Measurements from ENCODE around the gene SMC1B. TPM values are rescaled to one million over a fixed set of nuclear protein-coding genes. Genes with fewer than 3 reads are reported as not detected.

SMC1B gene
- total RNA-seq, 2 donors from 2014 or later = not detected

GRCh38 chr22:45335854-45336522 lies 77.4 kb downstream of the SMC1B start:
- ATAC-seq (ENCODE audit: insufficient number of reproducible peaks, low FRiP score, low read depth) (no peak), DNase-seq (ENCODE audit: low spot score) (no peak)
- Histone ChIP-seq H3K27ac (peak overlapping the region; percentile 59 to 78), H3K4me3 (no peak overlapping the region), H3K4me1 (ENCODE audit: control insufficient read depth in 1 of 2, low read depth in 2 of 2) (peaks cover 20 to 47% of the 10 kb centered on the region in 2 donors), H3K36me3 (peaks cover 16% of the 10 kb centered on the region), H3K27me3 (replicated peaks; ENCODE audit: insufficient read depth) (no peaks in the 10 kb centered on the region), H3K9me3 (no peaks in the 10 kb centered on the region)
- TF ChIP-seq, protein P1, sequence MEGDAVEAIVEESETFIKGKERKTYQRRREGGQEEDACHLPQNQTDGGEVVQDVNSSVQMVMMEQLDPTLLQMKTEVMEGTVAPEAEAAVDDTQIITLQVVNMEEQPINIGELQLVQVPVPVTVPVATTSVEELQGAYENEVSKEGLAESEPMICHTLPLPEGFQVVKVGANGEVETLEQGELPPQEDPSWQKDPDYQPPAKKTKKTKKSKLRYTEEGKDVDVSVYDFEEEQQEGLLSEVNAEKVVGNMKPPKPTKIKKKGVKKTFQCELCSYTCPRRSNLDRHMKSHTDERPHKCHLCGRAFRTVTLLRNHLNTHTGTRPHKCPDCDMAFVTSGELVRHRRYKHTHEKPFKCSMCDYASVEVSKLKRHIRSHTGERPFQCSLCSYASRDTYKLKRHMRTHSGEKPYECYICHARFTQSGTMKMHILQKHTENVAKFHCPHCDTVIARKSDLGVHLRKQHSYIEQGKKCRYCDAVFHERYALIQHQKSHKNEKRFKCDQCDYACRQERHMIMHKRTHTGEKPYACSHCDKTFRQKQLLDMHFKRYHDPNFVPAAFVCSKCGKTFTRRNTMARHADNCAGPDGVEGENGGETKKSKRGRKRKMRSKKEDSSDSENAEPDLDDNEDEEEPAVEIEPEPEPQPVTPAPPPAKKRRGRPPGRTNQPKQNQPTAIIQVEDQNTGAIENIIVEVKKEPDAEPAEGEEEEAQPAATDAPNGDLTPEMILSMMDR (IDR thresholded peaks at IDR 0.05) = no peak

- Histone ChIP-seq H3K4me3 (peak overlapping the region; percentile 12), H3K27ac (peak overlapping the region; percentile 45 to 59), H3K36me3 (peaks cover 17% of the 10 kb centered on the region), H3K9me3 (no peaks in the 10 kb centered on the region), H3K27me3 (replicated peaks; ENCODE audit: insufficient read depth) (no peaks in the 10 kb centered on the region), H3K4me1 (ENCODE audit: control insufficient read depth in 1 of 2, low read depth in 2 of 2) (peaks cover 20 to 47% of the 10 kb centered on the region in 2 donors)
- ATAC-seq (ENCODE audit: insufficient number of reproducible peaks, low FRiP score, low read depth) (no peak), DNase-seq (ENCODE audit: low spot score) (no peak)
- TF ChIP-seq, protein P1 (IDR thresholded peaks at IDR 0.05) = no peak
Observed at GRCh38 chr22:45335021-45335818, 78.2 kb downstream of the SMC1B start.

DNA sequence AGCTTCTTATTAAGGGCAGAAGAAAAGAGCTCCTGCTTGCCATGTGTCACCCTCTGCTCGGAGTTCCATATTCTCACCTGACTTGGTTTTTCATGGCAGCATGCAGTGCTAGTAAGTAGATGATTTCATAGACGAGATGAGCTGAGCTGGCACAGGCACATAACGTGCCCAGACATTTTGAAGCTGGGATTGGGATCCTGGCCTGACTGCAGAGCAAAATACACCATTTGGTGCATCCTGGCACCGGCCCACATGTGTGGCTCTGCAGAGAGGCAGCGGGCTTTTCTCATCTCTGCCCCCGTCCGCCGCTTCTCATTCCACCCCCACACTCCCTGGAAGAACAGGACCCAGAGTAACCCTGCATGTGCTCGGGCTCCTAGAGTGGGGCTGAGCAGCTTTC lies 78.9 kb downstream of the SMC1B start:
- H3K9me3 ChIP-seq = no peaks in the 10 kb centered on the region
- H3K27me3 ChIP-seq (replicated peaks; ENCODE audit: insufficient read depth) = no peaks in the 10 kb centered on the region
- peaks cover 10% of the 10 kb centered on the region for H3K36me3 ChIP-seq
- TF ChIP-seq, protein P1 (IDR thresholded peaks at IDR 0.05) = no peak
- peak overlapping the region; percentile 12 for H3K4me3 ChIP-seq
- H3K27ac ChIP-seq = peak overlapping the region; percentile 45 to 59
- H3K4me1 ChIP-seq (ENCODE audit: control insufficient read depth in 1 of 2, low read depth in 2 of 2) = peaks cover 20 to 47% of the 10 kb centered on the region in 2 donors
- ATAC-seq (ENCODE audit: insufficient number of reproducible peaks, low FRiP score, low read depth) = no peak
- DNase-seq (ENCODE audit: low spot score) = no peak

DNA sequence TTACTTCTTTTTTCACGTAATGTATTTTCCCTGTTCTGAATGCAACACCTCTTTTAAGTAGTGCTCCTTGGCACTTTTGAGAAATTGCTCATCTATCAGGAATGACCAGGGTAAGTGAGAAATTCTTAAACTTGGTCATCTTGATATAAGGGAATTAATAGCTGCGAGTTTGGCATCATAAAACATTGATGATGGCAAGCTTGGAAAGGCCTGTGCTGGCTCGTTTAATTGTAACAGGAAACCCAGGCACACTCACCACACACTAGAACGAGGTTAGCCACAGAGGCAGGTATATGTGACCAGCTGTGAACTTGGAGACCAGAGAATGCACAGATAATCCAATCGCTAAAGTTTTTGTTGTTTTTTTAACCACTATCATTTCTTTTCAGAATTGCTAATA lies 79.3 kb downstream of the SMC1B start:
- no peaks in the 10 kb centered on the region for H3K27me3 ChIP-seq (replicated peaks; ENCODE audit: insufficient read depth)
- ATAC-seq (ENCODE audit: insufficient number of reproducible peaks, low FRiP score, low read depth) (no peak), DNase-seq (ENCODE audit: low spot score) (no peak)
- peaks cover 10% of the 10 kb centered on the region for H3K36me3 ChIP-seq
- peak overlapping the region; percentile 45 to 59 for H3K27ac ChIP-seq
- H3K4me1 ChIP-seq (ENCODE audit: control insufficient read depth in 1 of 2, low read depth in 2 of 2) = peaks cover 20 to 47% of the 10 kb centered on the region in 2 donors
- no peaks in the 10 kb centered on the region for H3K9me3 ChIP-seq
- H3K4me3 ChIP-seq = no peak overlapping the region
- TF ChIP-seq, protein P1 (IDR thresholded peaks at IDR 0.05) = no peak

DNA sequence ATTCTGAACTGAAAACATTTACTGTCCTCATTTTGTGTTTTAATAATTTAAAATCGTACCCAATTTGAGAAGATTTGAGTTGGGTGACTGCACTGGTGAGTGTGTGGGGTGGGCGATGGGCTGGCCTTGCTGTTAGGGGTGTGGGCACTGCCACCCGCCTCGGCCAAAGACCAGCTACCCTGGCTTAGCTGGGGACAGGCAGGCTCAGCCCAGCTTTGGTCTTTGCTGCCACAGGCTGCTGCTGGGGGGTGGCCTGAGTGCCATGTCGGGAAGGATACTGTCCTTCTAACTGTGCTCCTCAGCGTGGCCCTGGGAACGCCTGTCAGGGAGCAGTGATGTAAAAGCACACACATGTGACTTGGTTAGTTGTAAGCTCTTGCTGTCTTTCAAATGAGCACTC lies 81.4 kb downstream of the SMC1B start:
- Histone ChIP-seq H3K27ac (no peak overlapping the region), H3K27me3 (replicated peaks; ENCODE audit: insufficient read depth) (no peaks in the 10 kb centered on the region), H3K36me3 (peaks cover 14% of the 10 kb centered on the region), H3K9me3 (no peaks in the 10 kb centered on the region), H3K4me3 (no peak overlapping the region), H3K4me1 (ENCODE audit: control insufficient read depth in 1 of 2, low read depth in 2 of 2) (peaks cover 16 to 37% of the 10 kb centered on the region in 2 donors)
- DNase-seq (ENCODE audit: low spot score) (no peak), ATAC-seq (ENCODE audit: insufficient number of reproducible peaks, low FRiP score, low read depth) (no peak)
- TF ChIP-seq, protein P1 (IDR thresholded peaks at IDR 0.05) = no peak

Measured in thoracic aorta (tissue), 2 donors.